Body of pancreas (tissue), 4 donors: Measurements from ENCODE around the gene CARHSP1.

Experiments used
- POLR2A ChIP-seq, 3 donors: fragments of 450-650 bp; IDR thresholded peaks; one replicate each; pipeline ENCODE4 v1.6.1; 2016; ENCODE audit warnings: antibody characterized with exemption in 3 of 3, mild to moderate bottlenecking in 2 of 3
- TF ChIP-seq, protein P1 (sequence below), 7 experiments: fragments of 450-650 bp in 4 of 7; fragments of 200-600 bp in 3 of 7; sonication (generic) in 3 of 7; IDR thresholded peaks; one replicate each; pipeline ENCODE4 v1.5.1; 2016 to 2019; ENCODE audit warnings: antibody characterized with exemption in 7 of 7

DNA sequence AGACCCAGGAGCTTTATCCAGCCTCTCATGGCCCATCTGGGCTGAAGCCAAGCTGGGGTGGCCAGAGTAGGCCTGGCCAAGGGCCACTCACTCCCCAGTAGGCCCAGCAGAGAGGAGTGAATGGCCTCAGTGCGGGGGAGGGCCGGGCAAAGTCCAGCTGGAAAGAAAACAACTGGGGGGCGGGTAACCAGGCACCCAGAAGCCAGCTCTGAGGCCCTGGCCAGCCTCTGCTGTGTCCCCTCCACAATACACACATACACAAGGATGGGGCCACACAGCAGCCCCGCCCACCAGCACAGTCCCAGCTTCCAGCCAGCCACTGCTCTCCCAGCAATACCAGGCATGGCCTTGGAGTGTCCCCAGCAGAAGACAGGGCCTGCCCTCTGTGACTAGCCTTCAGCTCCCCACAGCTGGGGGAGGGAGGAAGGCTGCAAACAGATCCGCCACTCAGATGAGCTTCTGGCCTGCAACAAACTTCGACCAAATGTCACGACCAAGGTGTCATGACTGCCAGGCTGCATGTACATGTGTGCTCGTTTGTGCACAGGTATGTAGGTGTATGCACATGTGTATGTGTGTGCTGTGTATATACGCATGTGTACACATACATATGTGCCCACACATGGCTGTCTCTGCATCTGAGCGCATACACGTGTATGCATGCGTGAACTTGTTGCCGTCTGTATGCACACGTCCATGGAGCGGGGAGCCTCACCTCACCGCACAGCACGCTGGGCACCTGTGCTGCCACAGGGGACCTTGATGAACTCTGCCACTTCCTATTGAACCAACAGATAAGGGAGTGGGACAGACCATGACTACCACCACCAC lies 5.0 kb downstream of the CARHSP1 start:
- TF ChIP-seq, protein P1, sequence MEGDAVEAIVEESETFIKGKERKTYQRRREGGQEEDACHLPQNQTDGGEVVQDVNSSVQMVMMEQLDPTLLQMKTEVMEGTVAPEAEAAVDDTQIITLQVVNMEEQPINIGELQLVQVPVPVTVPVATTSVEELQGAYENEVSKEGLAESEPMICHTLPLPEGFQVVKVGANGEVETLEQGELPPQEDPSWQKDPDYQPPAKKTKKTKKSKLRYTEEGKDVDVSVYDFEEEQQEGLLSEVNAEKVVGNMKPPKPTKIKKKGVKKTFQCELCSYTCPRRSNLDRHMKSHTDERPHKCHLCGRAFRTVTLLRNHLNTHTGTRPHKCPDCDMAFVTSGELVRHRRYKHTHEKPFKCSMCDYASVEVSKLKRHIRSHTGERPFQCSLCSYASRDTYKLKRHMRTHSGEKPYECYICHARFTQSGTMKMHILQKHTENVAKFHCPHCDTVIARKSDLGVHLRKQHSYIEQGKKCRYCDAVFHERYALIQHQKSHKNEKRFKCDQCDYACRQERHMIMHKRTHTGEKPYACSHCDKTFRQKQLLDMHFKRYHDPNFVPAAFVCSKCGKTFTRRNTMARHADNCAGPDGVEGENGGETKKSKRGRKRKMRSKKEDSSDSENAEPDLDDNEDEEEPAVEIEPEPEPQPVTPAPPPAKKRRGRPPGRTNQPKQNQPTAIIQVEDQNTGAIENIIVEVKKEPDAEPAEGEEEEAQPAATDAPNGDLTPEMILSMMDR (IDR thresholded peaks at IDR 0.05), result peak in 4 of 7 experiments; percentile 41 to 44 (median 41)
- peak in 2 of 3 donors; percentile 36 to 42 for TF ChIP-seq POLR2A (IDR thresholded peaks at IDR 0.05)
